ENCODE results near the gene MARCHF2.
"Not testable (repeated sequence)": the region's sequence is repeated elsewhere in the genome, so short reads cannot be mapped to it uniquely, and the experiment has no call there.

The MARCHF2 gene

DNA sequence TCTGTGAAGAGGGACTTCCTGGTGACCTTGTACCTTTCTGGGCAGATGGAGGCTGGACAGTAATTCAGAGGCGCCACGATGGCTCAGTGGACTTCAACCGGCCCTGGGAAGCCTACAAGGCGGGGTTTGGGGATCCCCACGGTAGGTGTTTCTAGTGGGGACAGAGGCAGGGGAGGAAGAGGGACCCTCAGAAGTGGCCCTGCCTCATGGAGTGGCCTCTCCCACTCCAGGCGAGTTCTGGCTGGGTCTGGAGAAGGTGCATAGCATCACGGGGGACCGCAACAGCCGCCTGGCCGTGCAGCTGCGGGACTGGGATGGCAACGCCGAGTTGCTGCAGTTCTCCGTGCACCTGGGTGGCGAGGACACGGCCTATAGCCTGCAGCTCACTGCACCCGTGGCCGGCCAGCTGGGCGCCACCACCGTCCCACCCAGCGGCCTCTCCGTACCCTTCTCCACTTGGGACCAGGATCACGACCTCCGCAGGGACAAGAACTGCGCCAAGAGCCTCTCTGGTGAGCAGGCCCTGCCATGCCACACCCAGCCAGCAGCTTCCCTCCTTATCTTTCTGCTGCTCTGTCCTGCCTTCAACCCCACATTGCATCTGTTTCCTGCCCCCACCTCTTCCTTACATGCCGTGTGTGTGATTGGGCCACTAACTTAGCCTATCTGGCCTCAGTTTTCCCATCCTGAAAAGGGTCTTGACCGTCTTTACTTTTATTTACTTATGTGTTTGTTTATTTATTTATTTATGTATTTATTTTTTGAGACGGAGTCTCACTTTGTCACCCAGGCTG, 41.9 kb upstream of the MARCHF2 start:
- H3F3A ChIP-seq (ENCODE audit: control insufficient read depth, insufficient read depth), result no peaks in the 10 kb centered on the region
- H4K20me1 ChIP-seq (ENCODE audit: control insufficient read depth, insufficient read depth, low read depth, low read length), result no peaks in the 10 kb centered on the region
- H3K27ac ChIP-seq (ENCODE audit: low read depth, low read length), result no peak overlapping the region
- H3K79me2 ChIP-seq (ENCODE audit: control insufficient read depth, low read length), result no peaks in the 10 kb centered on the region
- no peaks in the 10 kb centered on the region for H3K9me3 ChIP-seq (ENCODE audit: control insufficient read depth, insufficient read depth, low read length)
- no peaks in the 10 kb centered on the region for H3K4me1 ChIP-seq (ENCODE audit: control insufficient read depth, low read length)
- no peaks in the 10 kb centered on the region for H3K36me3 ChIP-seq (ENCODE audit: control insufficient read depth, low read length)
- no peaks in the 10 kb centered on the region for H3K9me2 ChIP-seq (replicated peaks; ENCODE audit: control insufficient read depth, low read length)
- TF ChIP-seq EZH2phosphoT487 (IDR thresholded peaks at IDR 0.05; ENCODE audit: borderline replicate concordance, low read length), result no peak
- TF ChIP-seq, protein P1, sequence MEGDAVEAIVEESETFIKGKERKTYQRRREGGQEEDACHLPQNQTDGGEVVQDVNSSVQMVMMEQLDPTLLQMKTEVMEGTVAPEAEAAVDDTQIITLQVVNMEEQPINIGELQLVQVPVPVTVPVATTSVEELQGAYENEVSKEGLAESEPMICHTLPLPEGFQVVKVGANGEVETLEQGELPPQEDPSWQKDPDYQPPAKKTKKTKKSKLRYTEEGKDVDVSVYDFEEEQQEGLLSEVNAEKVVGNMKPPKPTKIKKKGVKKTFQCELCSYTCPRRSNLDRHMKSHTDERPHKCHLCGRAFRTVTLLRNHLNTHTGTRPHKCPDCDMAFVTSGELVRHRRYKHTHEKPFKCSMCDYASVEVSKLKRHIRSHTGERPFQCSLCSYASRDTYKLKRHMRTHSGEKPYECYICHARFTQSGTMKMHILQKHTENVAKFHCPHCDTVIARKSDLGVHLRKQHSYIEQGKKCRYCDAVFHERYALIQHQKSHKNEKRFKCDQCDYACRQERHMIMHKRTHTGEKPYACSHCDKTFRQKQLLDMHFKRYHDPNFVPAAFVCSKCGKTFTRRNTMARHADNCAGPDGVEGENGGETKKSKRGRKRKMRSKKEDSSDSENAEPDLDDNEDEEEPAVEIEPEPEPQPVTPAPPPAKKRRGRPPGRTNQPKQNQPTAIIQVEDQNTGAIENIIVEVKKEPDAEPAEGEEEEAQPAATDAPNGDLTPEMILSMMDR (IDR thresholded peaks at IDR 0.05; ENCODE audit: low read depth, low read length, poor library complexity, severe bottlenecking), result no peak
- no peaks in the 10 kb centered on the region; the same call in 1 of the 2 replicates for H3K27me3 ChIP-seq (ENCODE audit: control insufficient read depth, low read length)
- no peak overlapping the region for H3K4me3 ChIP-seq (ENCODE audit: low read length)
- no peak overlapping the region for H3K4me2 ChIP-seq (ENCODE audit: low read length)

GRCh38 chr19:8373867-8374813, 39.0 kb upstream of the MARCHF2 start:
- Histone ChIP-seq H3K79me2 (ENCODE audit: control insufficient read depth, low read length) (no peaks in the 10 kb centered on the region), H3K27me3 (ENCODE audit: control insufficient read depth, low read length) (no peaks in the 10 kb centered on the region), H3K9me2 (replicated peaks; ENCODE audit: control insufficient read depth, low read length) (no peaks in the 10 kb centered on the region), H3K4me1 (ENCODE audit: control insufficient read depth, low read length) (no peaks in the 10 kb centered on the region), H3K9me3 (ENCODE audit: control insufficient read depth, insufficient read depth, low read length) (no peaks in the 10 kb centered on the region), H3K36me3 (ENCODE audit: control insufficient read depth, low read length) (no peaks in the 10 kb centered on the region), H4K20me1 (ENCODE audit: control insufficient read depth, insufficient read depth, low read depth, low read length) (no peaks in the 10 kb centered on the region), H3F3A (ENCODE audit: control insufficient read depth, insufficient read depth) (no peaks in the 10 kb centered on the region), H3K4me2 (ENCODE audit: low read length) (no peak overlapping the region), H3K27ac (ENCODE audit: low read depth, low read length) (no peak overlapping the region), H3K4me3 (ENCODE audit: low read length) (no peak overlapping the region)
- TF ChIP-seq, protein P1 (IDR thresholded peaks at IDR 0.05; ENCODE audit: low read depth, low read length, poor library complexity, severe bottlenecking), result no peak
- no peak for TF ChIP-seq EZH2phosphoT487 (IDR thresholded peaks at IDR 0.05; ENCODE audit: borderline replicate concordance, low read length)

DNA sequence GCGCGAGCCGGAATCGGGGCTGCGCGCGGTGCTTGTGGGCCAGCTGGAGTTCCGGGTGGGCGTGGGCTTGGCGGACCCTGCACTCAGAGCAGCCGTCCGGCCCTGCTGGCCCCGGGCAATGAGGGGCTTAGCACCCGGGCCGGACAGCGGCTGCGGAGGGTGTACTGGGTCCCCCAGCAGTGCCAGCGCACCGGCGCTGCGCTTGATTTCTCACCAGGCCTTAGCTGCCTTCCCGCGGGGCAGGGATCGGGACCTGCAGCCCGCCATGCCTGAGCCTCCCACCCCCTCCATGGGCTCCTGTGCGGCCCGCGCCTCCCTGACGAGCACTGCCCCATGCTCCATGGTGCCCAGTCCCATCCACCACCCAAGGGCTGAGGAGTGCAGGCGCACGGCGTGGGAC, 37.3 kb upstream of the MARCHF2 start:
- not testable (repeated sequence) for H3K4me2 ChIP-seq (ENCODE audit: low read length); H3K36me3 ChIP-seq (ENCODE audit: control insufficient read depth, low read length); H3K4me1 ChIP-seq (ENCODE audit: control insufficient read depth, low read length); H3F3A ChIP-seq (ENCODE audit: control insufficient read depth, insufficient read depth); H4K20me1 ChIP-seq (ENCODE audit: control insufficient read depth, insufficient read depth, low read depth, low read length); H3K9me3 ChIP-seq (ENCODE audit: control insufficient read depth, insufficient read depth, low read length); H3K9me2 ChIP-seq (replicated peaks; ENCODE audit: control insufficient read depth, low read length); H3K27me3 ChIP-seq (ENCODE audit: control insufficient read depth, low read length); H3K4me3 ChIP-seq (ENCODE audit: low read length); H3K27ac ChIP-seq (ENCODE audit: low read depth, low read length); H3K79me2 ChIP-seq (ENCODE audit: control insufficient read depth, low read length)

GRCh38 chr19:8376373-8376974, 36.6 kb upstream of the MARCHF2 start:
- not testable (repeated sequence) for H3F3A ChIP-seq (ENCODE audit: control insufficient read depth, insufficient read depth); H3K9me2 ChIP-seq (replicated peaks; ENCODE audit: control insufficient read depth, low read length); H3K4me3 ChIP-seq (ENCODE audit: low read length); H3K79me2 ChIP-seq (ENCODE audit: control insufficient read depth, low read length); H3K27ac ChIP-seq (ENCODE audit: low read depth, low read length); H3K27me3 ChIP-seq (ENCODE audit: control insufficient read depth, low read length); H3K4me2 ChIP-seq (ENCODE audit: low read length); H4K20me1 ChIP-seq (ENCODE audit: control insufficient read depth, insufficient read depth, low read depth, low read length); H3K9me3 ChIP-seq (ENCODE audit: control insufficient read depth, insufficient read depth, low read length); H3K4me1 ChIP-seq (ENCODE audit: control insufficient read depth, low read length); H3K36me3 ChIP-seq (ENCODE audit: control insufficient read depth, low read length)
